HG03469 (cell line): ENCODE results near the gene SUMF1.

Source experiments
- ATAC-seq: cut with Tn5 transposase; IDR thresholded peaks from one replicate; pipeline ENCODE4 v1.9.1; 2021; ENCODE audit warnings: mild to moderate bottlenecking, moderate library complexity, moderate number of reproducible peaks; ENCODE audit not compliant: unreplicated experiment

Gene SUMF1

GRCh38 chr3:4497843-4498324, 30.8 kb upstream of the SUMF1 start:
- no peak for ATAC-seq

GRCh38 chr3:4497005-4497692, 30.1 kb upstream of the SUMF1 start:
- ATAC-seq, result no peak

- ATAC-seq, result no peak
Observed at GRCh38 chr3:4496087-4496452, 29.0 kb upstream of the SUMF1 start.

DNA sequence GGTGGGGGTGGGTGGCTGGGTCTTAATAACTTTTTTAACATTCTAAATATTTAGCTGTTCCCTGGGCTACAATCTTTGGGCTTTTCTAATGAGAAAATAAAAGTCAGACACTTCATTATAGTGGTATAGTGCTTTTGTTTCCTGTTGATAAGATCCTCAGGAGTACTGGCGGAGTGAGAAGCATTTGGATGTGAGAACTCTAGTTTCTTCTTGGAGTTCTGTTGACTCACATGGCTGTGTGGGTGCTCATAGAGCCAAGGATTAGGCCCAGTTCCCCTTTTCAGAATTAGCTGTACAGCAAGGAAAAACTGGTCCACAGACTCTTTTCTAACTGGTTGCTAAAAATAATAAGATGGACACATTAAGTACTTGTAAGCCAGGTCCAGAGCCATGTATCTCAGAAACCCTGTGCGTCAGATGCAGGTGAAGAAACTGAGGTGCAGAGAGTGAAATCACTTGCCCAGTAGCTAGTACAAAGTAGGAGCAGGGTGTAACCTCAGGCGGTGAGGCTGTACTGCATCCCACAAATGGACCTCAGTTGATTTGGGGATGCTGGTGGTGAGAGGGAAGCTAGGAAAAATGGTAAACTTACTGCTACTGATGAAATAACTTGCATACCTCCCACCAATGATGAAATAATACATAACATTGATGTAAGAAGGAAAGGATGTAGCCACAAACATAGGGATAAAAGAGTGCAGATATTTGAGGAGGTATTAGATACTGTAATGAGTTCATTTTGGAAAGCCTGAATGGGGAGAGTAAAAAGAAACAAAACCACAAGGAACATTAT, 28.4 kb upstream of the SUMF1 start:
- no peak for ATAC-seq

DNA sequence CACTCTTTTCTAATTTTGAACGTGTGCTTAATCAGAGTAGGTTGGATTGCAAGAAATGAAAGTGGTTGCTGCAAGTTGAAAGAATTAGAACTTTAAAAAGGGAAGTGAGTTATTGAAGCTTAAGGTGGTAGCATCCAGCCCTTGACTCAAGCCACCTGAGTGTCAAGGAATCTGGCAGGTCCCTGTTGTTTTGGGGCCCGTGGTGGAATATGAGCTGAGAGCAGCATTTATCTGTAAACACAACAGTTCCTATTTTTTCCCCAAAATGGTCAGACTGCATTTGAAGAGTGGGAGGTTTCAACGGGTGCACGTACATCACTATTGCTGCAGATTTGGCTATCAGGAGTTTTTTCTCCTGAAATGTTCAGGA, 27.8 kb upstream of the SUMF1 start:
- ATAC-seq, result peak; percentile 22

- no peak for ATAC-seq
Observed at GRCh38 chr3:4493941-4494894, 27.1 kb upstream of the SUMF1 start.

- ATAC-seq, result peak; percentile 90
Observed at GRCh38 chr3:4493014-4493940, 26.2 kb upstream of the SUMF1 start, which contains the start of gene ITPR1. Gene ITPR1, plus strand, starts transcription at chr3:4493348. Its CDS starts 23,144 bp downstream, at chr3:4516492.

- no peak for ATAC-seq
Observed at GRCh38 chr3:4492208-4493013, 25.3 kb upstream of the SUMF1 start.

GRCh38 chr3:4491855-4492207, 24.8 kb upstream of the SUMF1 start:
- no peak for ATAC-seq

DNA sequence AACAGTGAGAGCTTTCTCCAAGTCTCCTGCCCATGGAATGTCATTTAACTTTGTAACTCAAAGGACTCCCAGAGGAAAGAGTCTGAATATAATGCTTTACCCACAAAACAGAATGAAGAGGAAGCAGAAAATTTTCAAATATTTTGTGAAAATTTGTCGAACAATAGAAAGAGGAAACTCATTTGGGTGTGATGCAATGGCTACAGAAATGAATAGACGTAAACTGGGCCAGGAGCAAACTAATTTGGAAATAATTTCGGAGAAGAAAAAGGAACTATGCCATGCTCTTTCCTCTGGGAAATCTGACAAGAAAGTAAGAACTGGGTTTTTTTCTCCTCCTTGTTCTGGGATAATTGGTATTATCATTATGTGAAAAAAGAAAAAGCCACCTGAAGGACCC, 11.2 kb upstream of the SUMF1 start:
- ATAC-seq, result no peak

- no peak for ATAC-seq
Observed at GRCh38 chr3:4476496-4476895, 9.4 kb upstream of the SUMF1 start.

- no peak for ATAC-seq
Observed at GRCh38 chr3:4475804-4476203, 8.7 kb upstream of the SUMF1 start.

DNA sequence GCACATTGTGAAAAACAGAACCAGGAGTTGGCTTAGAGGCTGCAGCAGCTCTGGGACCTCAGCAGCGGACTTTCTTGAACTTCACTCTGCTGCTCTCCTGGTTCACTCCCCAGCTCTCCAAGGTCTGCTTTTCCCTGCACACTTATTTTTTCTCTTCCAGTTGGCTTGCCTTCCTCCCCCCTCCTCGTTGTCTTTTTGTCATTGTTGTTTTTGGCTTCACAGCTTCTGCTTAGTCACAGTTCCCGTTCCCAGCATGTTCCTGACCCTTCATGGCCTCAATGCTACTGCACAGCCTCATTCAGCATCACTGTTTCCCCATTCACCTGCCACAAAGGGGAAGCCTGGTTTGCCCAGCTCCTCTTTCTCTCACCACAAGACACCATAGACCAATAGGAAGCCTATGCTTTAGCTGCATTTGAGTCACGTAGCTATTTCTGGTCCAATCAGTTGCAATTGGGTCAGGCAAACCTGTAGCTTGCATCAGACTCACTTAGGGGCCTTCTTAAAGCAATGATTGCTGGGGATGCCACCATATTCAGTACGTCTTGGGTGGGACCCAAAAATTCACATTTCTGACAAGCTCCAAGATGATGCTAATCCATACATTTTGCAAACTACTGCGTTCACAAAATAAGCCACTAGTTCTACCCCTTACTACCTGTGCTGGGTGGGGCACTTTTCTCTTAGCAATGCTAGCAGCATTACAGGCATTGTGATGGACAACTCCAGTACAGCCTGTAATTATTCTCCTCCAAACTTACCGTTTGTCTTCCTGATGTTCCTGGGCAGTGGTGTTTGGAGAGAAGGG, 7.8 kb upstream of the SUMF1 start:
- peak; percentile 71 for ATAC-seq

DNA sequence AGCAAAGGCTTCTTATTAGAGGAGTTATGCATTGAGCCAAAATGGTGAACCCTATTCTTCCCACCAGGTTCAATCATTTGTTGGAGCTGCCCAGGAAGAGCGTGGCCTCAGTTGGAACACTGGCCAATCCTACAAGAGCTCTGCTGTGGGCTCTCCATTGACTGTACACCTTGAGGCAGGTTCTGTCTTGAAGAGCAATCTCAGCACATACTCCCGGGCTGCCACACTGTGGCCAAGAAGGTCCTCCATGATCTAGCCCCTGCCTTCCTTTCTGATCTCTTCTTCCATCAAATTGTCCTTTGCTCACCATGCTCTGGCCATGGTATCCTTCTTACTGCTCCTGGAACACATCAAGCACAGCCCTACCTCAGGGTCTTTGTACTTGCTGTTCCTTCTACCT, 5.7 kb upstream of the SUMF1 start:
- ATAC-seq, result no peak

DNA sequence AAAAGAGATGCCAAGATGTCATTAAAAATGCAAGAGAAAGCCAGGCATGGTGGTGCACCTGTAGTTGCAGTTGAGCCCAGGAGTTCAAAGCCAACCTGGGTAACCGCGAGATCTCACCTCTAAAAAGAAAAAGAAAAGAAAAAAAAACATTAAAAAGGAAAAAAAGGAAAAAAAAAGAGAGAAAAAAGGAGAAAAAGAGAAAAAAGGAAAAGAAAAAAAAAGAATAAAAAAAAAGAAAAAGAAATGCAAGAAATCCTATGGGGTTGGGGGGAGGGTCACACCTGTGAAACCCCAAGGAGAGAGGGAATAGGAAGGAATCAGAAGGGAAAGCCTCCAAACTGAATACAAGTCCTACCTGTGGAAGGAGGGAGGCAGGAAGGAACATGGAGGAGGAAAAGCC, 5.2 kb upstream of the SUMF1 start:
- ATAC-seq, result no peak

DNA sequence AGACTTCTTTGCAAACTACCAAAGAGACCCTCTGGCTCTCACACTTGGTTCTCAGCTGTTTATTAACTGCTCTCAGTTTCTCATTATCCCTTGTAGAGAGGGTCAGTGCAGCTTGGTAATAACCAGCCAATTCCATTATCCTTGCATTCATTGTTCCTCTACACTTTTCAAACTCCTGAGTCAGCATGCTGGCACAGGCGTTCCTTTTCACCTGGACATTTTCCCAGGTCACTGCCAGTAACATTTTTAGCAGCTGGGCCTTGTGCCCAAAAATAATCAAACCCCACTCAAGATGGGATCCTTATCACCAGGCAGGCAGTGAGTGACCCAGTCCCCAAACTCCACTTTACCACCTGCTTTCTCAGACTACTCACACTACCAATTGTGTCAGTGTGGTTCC, 4.8 kb upstream of the SUMF1 start:
- no peak for ATAC-seq

DNA sequence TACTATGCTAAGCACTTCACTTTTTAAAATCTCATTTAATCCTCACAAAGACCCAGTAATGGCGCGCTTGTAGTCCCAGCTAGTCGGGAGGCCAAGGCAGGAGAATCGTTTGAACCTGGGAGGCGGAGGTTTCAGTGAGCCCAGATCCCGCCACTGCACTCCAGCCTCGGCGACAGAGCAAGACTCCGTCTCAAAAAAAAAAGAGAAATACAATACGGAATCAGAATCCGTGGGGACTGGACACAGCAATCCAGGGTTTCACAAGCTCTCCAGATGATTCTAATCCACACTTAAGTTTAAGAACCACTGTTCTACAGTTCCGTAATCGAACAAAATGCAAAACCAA, 426 bp upstream of the SUMF1 start:
- ATAC-seq, result no peak

GRCh38 chr3:4464576-4464975, 2.5 kb downstream of the SUMF1 start:
- no peak for ATAC-seq
